Forelimb muscle (tissue), 1 donor: ENCODE data around the gene CHRDL2. TPM values are rescaled to one million over a fixed set of nuclear protein-coding genes. Genes with fewer than 3 reads are reported as not detected.
"Not testable (repeated sequence)": the region's sequence is repeated elsewhere in the genome, so short reads cannot be mapped to it uniquely, and the experiment has no call there.

Source experiments
- DNase-seq: peaks from one replicate; pipeline ENCODE4 v3.0.0-alpha.2; 2013; ENCODE audit warnings: low read depth
- polyA plus RNA-seq: library from polyadenylated mRNA; unstranded; fragments of 120-200 nt; gene quantifications from one replicate; pipeline ENCODE4 v1.2.1, GENCODE V29; 2013; ENCODE audit not compliant: insufficient read length

CHRDL2 gene
- polyA plus RNA-seq, 1 donor, result 2.5 TPM

DNA sequence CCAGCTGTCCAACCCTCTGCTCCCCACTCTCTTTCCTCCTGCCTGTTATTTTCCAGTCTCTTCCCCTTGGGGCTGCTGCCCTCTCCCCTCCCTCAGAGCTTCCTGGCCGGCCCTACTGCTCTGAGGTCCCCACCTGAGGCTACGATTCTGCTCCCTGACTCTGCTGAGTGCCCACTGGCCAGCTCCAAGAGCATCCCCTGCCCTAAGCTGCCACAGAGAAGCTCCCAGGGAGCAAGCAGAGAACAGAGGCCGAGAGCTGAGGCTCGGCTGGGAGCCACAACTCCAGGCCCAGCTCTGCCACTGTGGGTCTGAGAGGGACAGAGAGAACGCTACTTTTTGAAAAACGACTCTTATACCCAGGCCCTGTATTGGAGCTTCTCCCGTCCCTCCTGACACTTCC, 61.1 kb downstream of the CHRDL2 start:
- DNase-seq, result no peak

DNA sequence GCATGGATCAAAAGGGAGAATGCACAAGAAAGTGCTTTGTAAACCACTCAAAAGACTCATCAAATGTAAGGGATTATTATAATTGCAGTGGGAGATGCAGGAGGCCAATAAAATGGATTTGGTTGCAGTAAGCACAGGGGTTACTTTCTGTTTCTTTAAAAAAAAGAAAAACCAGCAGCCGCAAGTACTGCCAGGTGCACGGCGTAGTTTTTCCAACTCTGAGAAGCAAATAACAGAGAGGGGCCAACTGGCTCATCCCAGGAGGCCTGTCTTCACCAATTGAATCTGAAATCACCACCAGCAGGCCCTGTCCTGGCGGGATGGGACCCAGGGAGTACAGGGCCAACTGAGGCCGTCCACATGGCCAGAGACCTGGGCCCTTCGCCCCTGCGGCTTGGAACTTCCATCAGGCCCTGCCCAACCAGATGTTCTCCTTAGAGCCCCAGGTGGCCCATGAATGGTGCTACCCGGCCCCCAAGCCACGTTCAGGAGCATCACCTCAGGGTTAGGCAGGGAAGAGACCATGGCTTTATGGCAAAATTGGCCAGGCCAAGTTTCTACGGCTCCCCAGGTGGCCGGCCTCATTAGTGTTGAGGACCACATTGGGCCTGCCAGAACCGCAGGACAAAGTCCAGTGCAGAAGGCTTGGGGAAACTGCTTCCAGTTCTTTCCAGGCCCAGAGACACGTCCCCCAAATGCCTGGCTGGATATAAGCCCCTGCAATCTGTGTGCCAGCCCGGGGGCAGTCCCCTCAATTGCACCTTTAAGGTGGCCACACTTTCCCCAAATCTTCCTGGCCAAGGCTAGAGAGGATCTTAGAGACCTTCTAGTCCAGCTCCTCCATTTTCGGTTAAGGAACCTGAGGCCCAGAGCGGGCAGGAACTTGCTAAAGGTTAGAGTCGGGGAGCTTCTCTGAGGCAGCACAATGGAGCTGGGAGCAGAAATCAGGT, 61.7 kb downstream of the CHRDL2 start:
- no peak for DNase-seq

DNA sequence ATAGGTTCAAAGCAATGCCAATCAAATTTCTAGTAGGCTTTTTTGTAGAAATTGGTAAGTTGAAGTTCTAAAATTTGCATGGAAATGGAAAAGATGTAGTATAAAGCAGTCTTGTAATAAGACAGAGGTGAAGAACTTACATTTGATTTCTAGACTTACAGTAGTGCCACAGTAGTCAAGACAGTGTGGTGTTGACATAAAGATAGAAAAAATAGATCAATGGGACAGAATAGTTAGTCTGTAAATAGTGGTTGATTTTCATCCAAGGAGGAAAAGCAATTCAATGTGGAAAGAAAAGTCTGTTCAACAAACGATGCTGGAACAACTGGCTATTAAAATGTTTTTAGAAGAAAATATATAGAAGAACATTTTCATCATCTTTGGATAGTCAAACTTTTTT, 67.9 kb downstream of the CHRDL2 start:
- DNase-seq, result no peak

DNA sequence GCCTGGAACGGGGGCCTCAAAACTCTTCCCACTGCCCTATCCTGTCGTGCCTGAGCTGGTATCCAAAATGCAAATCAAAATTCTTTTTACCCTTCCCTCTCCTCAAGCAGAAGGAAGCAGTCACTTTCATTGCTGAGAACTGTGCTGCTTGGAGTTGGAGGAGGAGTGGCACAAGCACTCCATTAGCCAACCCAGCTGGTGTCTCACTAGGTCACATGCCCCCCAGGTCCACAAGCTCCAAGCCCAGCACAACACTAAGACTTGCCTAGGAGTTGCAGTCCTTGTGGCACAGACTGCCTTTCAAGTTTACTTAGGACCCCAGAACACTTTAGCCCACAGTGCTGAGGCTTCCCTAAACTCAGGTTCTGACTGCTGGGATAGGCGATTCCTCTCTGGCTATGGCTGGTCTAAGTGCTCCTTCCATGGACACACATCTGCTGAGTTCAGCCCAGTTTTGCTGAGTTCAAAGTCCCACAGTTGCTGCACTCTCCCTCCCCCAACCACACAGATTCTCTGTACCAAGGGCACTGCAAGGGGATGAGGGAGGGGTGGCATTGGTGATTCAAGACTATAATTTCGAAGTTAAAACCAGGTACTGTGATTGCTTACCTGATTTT, 68.6 kb downstream of the CHRDL2 start:
- DNase-seq, result no peak

GRCh38 chr11:74659124-74659523, 72.1 kb downstream of the CHRDL2 start:
- DNase-seq, result not testable (repeated sequence)

GRCh38 chr11:74654976-74655375, 76.2 kb downstream of the CHRDL2 start:
- DNase-seq, result no peak

DNA sequence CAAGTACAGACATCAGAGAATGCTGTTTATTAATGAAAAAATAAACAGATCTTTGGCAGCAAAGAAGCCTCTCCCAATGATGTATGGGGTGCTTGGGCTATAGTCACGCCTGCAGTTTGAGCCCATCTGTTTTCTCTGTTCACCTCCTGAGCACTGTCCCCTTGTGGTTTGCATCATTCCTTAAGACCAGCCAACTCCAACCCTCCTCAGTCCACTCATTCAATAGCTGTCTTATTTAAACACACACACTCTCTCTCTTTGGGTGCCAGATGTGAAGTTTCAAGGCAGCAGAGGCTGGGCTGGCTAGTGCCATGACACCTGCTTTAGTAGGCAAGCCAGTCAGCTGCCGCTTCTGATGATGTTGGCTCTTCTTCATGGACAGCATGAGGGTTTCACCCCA, 80.7 kb downstream of the CHRDL2 start:
- peak; percentile 76 for DNase-seq

GRCh38 chr11:74648894-74649293, 82.3 kb downstream of the CHRDL2 start:
- DNase-seq, result no peak

DNA sequence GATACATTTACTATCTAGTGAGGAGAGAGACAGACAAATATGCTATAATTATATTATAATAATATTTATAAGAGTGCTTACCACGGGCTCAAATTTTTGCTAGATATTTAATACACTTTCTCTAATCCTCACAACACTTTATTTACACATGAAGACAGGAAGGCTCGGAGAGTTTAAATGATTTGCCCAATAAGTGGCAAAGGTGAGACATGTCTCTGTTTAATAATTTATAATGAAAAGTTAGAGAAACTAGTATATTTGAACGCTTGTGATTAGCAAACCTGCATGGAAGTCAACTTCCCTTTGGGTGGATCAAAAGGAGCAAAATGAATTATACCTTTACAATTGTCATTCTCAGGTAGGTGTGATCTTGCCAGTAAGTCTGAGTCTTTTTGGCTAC, 83.4 kb downstream of the CHRDL2 start:
- no peak for DNase-seq

GRCh38 chr11:74647404-74647803, 83.8 kb downstream of the CHRDL2 start:
- no peak for DNase-seq

DNA sequence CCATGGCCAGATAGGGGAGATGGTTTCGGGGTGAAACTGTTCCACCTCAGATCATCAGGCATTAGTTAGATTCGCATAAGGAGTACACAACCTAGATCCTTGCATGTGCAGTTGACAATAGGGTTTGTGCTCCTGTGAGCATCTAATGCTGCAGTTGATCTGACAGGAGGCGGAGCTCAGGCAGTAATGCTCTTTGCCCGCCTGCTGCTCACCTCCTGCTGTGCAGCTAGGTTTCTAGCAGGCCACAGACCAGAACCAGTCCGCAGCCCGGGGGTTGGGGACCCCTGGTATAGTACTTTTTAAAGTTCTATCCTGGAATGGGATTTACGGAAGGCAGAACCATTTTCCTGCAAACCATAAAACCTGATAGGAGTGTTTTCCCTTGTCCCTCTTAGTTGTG, 84.3 kb downstream of the CHRDL2 start:
- no peak for DNase-seq

Other genes with a start within 250 kb of the CHRDL2 start
- gene LIPT2, start 237.7 kb downstream of the CHRDL2 start, polyA plus RNA-seq, result 1.9 TPM
- 13.8 TPM for gene POLD3, start 138.8 kb downstream of the CHRDL2 start, polyA plus RNA-seq
- gene RNF169, start 17.4 kb upstream of the CHRDL2 start, polyA plus RNA-seq, result 11.2 TPM
- gene XRRA1, start 217.7 kb upstream of the CHRDL2 start, polyA plus RNA-seq, result 13.5 TPM
- 94.6 TPM for gene SPCS2, start 217.8 kb upstream of the CHRDL2 start, polyA plus RNA-seq